Measurements from ENCODE around the gene LSM5.

LSM5 gene

GRCh38 chr7:32516551-32517100 is 26.4 kb upstream of the LSM5 start:
- H3K27ac ChIP-seq: no peak overlapping the region
- no peaks in the 10 kb centered on the region for H3K27me3 ChIP-seq
- no peaks in the 10 kb centered on the region for H3K9me3 ChIP-seq
- H3K4me1 ChIP-seq: peaks cover 0 to 10% (median 4%) of the 10 kb centered on the region in 4 donors
- no peak for DNase-seq
- no peak overlapping the region for H3K4me3 ChIP-seq
- no peak for TF ChIP-seq CTCF (IDR thresholded peaks at IDR 0.05)
- H3K36me3 ChIP-seq: no peaks in the 10 kb centered on the region
- intact Hi-C loops (cut with DNase I; ENCODE audit: low total_unique reads): no loop called here

GRCh38 chr7:32515890-32516550 is 25.8 kb upstream of the LSM5 start:
- H3K27me3 ChIP-seq: no peaks in the 10 kb centered on the region
- H3K9me3 ChIP-seq: no peaks in the 10 kb centered on the region
- H3K27ac ChIP-seq: no peak overlapping the region
- peaks cover 0 to 10% (median 4%) of the 10 kb centered on the region in 4 donors for H3K4me1 ChIP-seq
- no peak for TF ChIP-seq CTCF (IDR thresholded peaks at IDR 0.05)
- intact Hi-C loops (cut with DNase I; ENCODE audit: low total_unique reads): no loop called here
- no peak overlapping the region for H3K4me3 ChIP-seq
- H3K36me3 ChIP-seq: no peaks in the 10 kb centered on the region
- DNase-seq: no peak

- Histone ChIP-seq H3K27ac (no peak overlapping the region), H3K27me3 (no peaks in the 10 kb centered on the region), H3K4me1 (peaks cover 0 to 17% (median 5%) of the 10 kb centered on the region in 4 donors), H3K4me3 (no peak overlapping the region), H3K36me3 (no peaks in the 10 kb centered on the region), H3K9me3 (no peaks in the 10 kb centered on the region)
- TF ChIP-seq CTCF (IDR thresholded peaks at IDR 0.05): no peak
- intact Hi-C loops (cut with DNase I; ENCODE audit: low total_unique reads): no loop called here
- DNase-seq: no peak
Observed at GRCh38 chr7:32513210-32513609, 23.0 kb upstream of the LSM5 start.

DNA sequence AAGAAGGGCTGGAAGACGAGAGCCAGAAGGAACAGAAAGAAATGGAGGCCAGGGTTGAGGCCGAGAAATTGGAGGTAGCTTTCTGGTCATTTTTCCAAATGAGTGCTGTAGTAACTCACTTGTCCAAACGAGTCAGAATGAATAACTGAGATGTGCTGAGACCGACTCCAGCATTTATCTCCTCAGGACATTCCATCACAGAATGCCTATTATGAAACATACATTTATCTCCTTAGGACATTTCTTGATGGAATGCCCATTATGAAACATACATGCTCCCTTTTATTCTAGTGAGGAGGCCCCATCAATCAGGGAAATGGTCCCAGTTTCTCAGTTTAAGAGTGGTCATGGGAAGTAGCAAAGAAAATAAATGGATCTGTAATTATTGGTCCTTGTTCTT is 21.6 kb upstream of the LSM5 start:
- Histone ChIP-seq H3K4me3 (no peak overlapping the region), H3K27ac (no peak overlapping the region), H3K36me3 (no peaks in the 10 kb centered on the region), H3K4me1 (peaks cover 0 to 25% (median 5%) of the 10 kb centered on the region in 4 donors), H3K9me3 (no peaks in the 10 kb centered on the region), H3K27me3 (no peaks in the 10 kb centered on the region)
- intact Hi-C loops (cut with DNase I; ENCODE audit: low total_unique reads): no loop called here
- TF ChIP-seq CTCF (IDR thresholded peaks at IDR 0.05): no peak
- no peak for DNase-seq

DNA sequence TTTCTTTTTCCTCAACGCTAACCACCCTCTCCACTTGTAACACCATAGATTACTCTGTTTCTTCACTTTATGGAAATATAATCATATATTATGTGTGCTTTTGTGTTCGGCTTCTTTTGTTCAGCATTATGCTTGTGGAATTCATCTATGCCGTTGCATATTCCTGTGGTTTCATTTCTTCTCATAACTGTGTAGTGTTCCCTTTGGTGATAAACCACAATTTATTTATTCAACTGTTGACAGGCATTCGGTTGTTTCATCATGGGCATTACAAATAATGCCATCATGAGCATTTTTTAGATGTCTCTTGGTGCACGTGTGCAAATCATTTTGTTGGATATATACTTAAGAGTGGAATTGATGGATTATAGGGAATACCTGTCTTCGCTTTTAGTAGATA is 17.2 kb upstream of the LSM5 start:
- intact Hi-C loops (cut with DNase I; ENCODE audit: low total_unique reads): no loop called here
- peaks cover 0 to 44% (median 2%) of the 10 kb centered on the region in 4 donors for H3K4me1 ChIP-seq
- H3K4me3 ChIP-seq: no peak overlapping the region
- H3K36me3 ChIP-seq: no peaks in the 10 kb centered on the region
- no peak overlapping the region for H3K27ac ChIP-seq
- H3K9me3 ChIP-seq: no peaks in the 10 kb centered on the region
- DNase-seq: no peak
- H3K27me3 ChIP-seq: no peaks in the 10 kb centered on the region
- TF ChIP-seq CTCF (IDR thresholded peaks at IDR 0.05): no peak
